ENCODE measurements around the gene MEF2C.
"Not testable (repeated sequence)": the region's sequence is repeated elsewhere in the genome, so short reads cannot be mapped to it uniquely, and the experiment has no call there.

The MEF2C gene

GRCh38 chr5:88883059-88883835 is at the start of gene MEF2C:
TSS of gene MEF2C (minus strand) at chr5:88883184. CDS start at chr5:88823788, 59,396 bp downstream.
- DNase-seq (ENCODE audit: low spot score), result peak; percentile 77

- no peak for DNase-seq (ENCODE audit: low spot score)
These were observed 49.6 kb upstream of the MEF2C start for GRCh38 chr5:88932541-88932940.

- no peak for DNase-seq (ENCODE audit: low spot score)
These were observed 47.4 kb upstream of the MEF2C start for GRCh38 chr5:88930335-88930734.

- no peak for DNase-seq (ENCODE audit: low spot score)
These were observed 46.4 kb upstream of the MEF2C start for GRCh38 chr5:88929385-88929784.

GRCh38 chr5:88926774-88927173 is 43.8 kb upstream of the MEF2C start:
- DNase-seq (ENCODE audit: low spot score), result no peak

- no peak for DNase-seq (ENCODE audit: low spot score)
These were observed 42.9 kb upstream of the MEF2C start for GRCh38 chr5:88925692-88926490.

GRCh38 chr5:88924330-88924657 is 41.3 kb upstream of the MEF2C start:
- DNase-seq (ENCODE audit: low spot score), result no peak

- no peak for DNase-seq (ENCODE audit: low spot score)
These were observed 40.8 kb upstream of the MEF2C start for GRCh38 chr5:88923623-88924329.

- not testable (repeated sequence) for DNase-seq (ENCODE audit: low spot score)
These were observed 29.8 kb upstream of the MEF2C start for GRCh38 chr5:88912743-88913142.

- DNase-seq (ENCODE audit: low spot score), result not testable (repeated sequence)
These were observed 28.1 kb upstream of the MEF2C start for GRCh38 chr5:88911059-88911572.

- DNase-seq (ENCODE audit: low spot score), result not testable (repeated sequence)
These were observed 21.5 kb upstream of the MEF2C start for GRCh38 chr5:88904478-88904877.

- DNase-seq (ENCODE audit: low spot score), result not testable (repeated sequence)
These were observed 21.0 kb upstream of the MEF2C start for GRCh38 chr5:88903966-88904365.

- not testable (repeated sequence) for DNase-seq (ENCODE audit: low spot score)
These were observed 18.1 kb upstream of the MEF2C start for GRCh38 chr5:88901077-88901476.

- no peak for DNase-seq (ENCODE audit: low spot score)
These were observed 16.2 kb upstream of the MEF2C start for GRCh38 chr5:88899096-88899737.

GRCh38 chr5:88897748-88898147 is 14.8 kb upstream of the MEF2C start:
- DNase-seq (ENCODE audit: low spot score), result no peak

- no peak for DNase-seq (ENCODE audit: low spot score)
These were observed 12.9 kb upstream of the MEF2C start for GRCh38 chr5:88895681-88896501.

GRCh38 chr5:88892669-88893068 is 9.7 kb upstream of the MEF2C start:
- no peak for DNase-seq (ENCODE audit: low spot score)

- peak; percentile 5 for DNase-seq (ENCODE audit: low spot score)
These were observed 7.2 kb upstream of the MEF2C start for GRCh38 chr5:88890070-88890781.

GRCh38 chr5:88889189-88890069 is 6.4 kb upstream of the MEF2C start:
- peak; percentile 29 for DNase-seq (ENCODE audit: low spot score)

All from cerebellar cortex (tissue), 1 donor.